HG03520 (cell line): ENCODE results near the gene VEPH1.

Experiments
- ATAC-seq: cut with Tn5 transposase; IDR thresholded peaks from one replicate; pipeline ENCODE4 v1.9.1; 2021; ENCODE audit warnings: mild to moderate bottlenecking, moderate library complexity; ENCODE audit not compliant: unreplicated experiment

The VEPH1 gene

DNA sequence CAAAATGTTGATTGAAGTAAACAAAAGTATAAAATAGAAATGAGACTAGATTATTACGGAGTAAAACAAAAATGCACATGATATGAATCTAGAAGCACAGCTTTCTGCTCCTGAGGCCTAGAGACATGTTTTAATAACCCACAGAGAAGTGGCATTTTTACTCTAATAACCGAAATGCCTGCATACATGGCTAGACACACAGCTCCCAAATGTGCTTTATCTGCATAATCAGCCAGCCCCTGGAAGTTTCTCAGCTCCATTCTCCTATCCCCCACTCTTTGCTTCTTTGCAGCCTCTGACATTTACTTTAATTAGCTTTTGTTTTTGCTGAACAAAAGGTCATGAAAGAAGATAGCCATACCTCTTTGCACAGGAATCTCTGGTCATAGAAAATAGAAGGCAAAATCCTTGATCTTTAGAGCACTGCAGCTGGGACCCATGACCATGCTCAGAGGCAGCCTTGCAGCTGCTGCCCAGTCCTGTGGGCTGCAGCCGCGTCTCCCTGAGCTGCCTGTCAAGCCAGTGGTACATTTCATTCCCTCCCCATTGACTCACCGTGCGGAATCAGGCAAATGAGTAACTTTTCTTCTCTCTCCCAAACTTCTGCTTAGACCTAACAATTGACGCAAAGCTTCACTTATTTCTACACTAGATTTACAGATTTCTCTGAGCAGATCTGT, at the start of gene VEPH1:
VEPH1 (minus strand) TSS at position 501 of the 680 bp plus-strand sequence. CDS start 8,067 bp downstream, outside the sequence.
- ATAC-seq, result no peak

DNA sequence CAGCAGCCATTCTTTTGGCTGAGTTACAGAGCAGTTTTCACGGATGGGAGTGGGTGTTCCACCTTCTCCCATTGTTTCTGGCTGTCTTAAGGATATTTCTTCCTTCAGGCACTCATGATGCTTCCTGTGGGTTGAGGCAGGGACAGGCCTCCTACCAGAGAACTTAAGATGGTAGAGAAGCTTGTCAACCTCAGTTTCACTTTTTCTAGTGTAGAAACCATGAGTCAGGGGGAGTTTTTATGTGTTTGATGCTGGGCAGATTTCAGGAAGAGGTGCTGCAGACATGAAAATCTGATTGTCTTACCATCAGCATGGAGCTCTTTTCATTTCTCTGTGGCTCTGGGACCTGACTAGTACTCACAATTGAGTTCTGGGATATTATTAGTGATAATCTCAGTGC, 48.7 kb upstream of the VEPH1 start:
- no peak for ATAC-seq

DNA sequence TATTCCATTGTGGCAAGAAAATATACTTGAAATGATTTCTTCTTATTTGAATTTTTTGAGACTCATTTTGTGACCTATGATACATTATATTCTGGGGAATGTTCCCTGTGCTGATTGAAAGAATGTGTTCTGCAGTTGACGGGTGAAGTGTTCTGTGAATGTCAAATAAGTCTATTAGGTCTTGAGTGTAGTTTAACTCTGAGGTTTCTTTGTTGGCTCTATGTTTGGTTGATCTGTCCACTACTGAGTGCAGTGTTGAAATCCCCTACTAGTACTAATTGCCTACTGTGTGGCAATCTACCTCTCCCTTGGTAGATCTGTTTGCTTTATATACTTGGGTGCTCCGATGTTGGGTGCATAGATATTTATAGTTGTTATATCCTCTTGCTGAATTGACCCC, 46.3 kb upstream of the VEPH1 start:
- ATAC-seq, result no peak

GRCh38 chr3:157544501-157545130, 41.4 kb upstream of the VEPH1 start:
- no peak for ATAC-seq

GRCh38 chr3:157543501-157544035, 40.4 kb upstream of the VEPH1 start:
- no peak for ATAC-seq

DNA sequence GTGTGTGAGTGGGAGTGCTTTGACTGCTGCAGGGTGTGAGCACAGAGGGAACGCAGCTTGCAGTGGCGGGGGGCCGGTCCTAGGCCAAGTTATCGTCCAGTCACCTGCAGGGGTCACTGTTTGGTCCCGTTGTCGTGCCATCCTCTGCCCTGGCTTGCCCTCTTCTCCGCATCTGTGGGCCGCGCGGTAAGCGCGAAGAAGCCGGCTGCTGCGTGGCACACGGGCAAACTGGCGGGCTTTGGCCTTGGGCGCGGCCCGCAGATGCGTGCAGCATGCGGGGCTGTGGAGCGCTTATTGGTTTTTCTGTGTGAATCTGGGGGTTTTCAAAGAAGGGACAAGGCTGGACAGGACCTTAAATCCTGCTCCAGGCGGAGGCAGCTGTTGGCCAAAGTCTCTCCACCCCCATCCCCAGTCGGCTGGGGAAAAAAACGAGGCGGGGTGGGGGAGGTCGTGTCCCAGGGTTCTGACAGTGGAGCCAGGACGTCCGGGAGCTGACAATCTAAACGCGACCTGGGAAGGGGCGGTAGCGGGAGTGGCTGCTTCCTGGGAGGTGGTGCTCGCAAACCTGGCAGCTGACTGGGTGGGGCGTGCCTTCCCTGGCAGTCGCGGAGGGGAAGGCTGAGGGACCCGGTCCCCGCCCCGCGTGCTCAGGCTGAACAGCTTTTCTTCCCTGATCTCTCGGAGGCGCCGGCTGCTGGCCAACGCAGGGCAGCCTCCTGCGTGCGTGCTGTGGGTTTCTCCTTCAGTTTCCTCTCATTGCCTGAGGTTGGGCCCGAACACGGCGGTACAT, 39.7 kb upstream of the VEPH1 start:
- no peak for ATAC-seq

GRCh38 chr3:157541506-157542236, 38.5 kb upstream of the VEPH1 start:
- no peak for ATAC-seq

DNA sequence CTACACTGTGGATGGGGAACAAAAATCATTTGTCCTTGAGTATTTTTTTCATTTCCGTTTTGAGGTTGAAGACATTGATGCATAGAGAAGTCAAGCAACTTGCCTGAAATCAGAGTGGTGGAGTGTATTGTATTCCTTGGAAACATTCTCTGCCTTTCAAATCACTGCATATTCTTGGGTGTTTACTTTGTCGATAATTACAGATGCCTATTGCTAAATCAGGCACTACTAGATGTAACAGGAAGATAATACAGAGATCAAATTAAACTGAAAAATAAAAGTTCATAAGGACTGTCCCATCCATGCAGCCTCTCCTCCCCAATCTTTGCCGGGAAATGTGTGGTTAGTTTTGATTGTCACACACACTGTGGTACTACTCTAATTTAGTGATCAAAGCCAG, 37.4 kb upstream of the VEPH1 start:
- no peak for ATAC-seq

GRCh38 chr3:157535667-157536066, 32.5 kb upstream of the VEPH1 start:
- ATAC-seq, result no peak

GRCh38 chr3:157534725-157535161, 31.5 kb upstream of the VEPH1 start:
- no peak for ATAC-seq

DNA sequence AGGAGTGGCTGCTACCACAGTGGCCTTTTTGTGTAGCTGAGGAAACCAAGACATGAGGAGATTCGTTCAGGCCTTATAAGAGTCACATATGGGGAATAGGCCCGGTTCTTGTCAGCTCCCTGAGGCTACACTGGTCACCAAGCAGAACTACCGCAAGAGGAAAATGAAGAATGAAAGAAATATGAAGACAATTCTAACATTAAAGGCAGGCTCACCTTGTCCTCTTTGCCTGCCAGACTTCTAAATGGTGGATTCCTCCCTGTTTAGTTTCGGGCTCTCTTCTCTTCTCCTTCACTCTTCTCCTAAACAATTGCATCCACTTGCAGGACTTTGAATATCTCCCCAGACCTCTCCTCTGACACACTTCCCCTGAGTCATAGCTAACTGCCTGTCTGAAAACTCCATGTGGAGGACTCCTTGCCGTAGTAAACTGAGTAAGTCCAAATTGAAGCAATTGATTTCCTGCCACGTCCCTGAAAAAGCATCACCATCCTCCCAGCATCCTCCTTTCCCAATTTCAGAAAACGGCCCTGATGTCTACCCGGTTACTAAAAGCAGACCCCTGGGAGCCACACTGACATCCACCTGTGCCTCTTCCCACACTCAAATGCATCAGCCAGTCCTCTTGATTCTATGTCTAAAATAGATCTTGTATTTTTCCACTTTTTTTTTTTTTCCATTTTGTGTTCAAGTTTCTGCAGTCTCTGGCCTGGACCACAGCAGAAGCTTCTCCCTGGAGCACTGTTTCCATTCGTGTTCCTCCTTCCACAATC, 30.3 kb upstream of the VEPH1 start:
- ATAC-seq, result no peak

DNA sequence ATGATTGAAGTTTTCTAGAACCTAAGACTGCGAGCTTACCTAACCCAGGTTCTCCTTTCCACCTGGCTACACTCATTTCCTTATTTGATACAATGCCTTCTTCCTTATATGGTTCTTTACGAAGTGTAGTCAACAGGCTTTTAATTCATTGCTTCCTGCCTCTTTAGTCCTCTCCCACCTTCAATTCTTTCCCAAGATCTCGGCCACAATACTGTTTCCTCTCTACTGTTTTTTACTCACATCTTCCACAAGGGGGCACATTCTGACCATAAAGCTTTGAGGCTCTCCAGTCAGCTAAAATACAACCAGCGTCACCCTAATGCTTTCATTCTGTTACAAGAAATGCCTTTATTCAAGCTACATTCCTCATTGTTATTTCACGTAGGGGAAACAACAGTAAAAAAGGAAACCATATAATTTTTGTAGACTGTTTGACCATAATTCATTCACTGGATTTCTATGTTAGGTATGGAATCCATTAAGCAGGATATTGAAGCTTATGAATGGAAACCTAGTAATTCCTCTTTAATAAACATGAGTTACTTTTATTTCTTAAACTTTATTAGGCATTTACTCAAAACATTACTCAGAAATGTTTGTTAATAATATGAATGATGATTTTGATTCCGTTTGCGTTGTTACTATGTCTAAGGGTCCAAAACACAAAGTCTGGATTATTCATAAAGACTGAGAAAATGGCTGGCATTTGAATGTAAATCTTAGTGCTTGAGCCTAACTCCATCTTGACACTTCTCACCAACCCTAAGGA, 29.5 kb upstream of the VEPH1 start:
- peak; percentile 92 for ATAC-seq

- no peak for ATAC-seq
Measured at GRCh38 chr3:157531771-157532170, 28.6 kb upstream of the VEPH1 start.

DNA sequence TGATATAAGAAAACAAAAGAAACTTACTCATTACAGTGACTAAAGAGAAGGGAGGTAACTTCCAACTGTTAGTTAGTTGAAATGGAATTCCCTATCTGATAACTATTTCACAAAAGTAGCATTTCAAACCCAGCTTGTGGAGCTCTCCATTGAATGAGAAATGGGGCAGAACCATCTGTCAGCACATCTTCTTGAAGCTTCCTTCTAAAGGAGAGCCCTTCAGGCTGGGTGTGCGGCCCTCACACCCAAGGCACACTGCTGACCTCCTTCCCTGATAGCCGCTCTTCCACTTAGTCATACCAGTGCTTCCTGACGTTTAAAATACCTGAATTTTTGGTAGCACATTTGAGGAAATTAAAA, 28.1 kb upstream of the VEPH1 start:
- no peak for ATAC-seq

DNA sequence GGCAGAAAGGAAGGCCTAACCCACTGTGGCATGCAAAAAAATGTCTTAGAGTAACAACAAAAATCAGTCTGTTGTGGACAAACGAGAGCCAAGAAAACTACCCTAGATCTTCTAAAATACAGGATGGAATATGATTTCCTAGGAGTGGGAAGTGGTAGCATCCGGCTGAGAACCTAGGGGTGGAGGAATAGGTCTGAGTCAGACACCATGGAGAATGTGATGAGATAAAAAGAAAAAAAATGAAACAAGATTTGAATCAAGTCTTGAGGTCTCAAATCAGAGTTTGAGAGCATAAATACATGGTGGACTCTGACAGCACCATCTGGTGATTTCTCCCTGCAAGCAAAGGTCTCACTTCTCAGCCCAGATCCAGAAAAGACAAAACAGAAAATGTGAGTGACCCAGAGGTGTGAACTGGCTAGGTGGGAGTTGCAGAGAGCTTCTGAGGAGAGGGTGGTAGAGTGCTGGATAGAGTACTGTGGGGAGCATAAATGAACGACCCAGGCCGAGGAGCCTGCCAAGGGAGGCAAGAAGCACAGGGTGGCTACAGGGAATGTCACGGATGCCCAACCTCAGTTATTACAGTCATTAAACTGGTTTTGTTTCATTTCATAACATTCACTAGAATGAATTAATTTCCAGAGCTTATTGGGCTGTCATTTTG, 27.6 kb upstream of the VEPH1 start:
- no peak for ATAC-seq

DNA sequence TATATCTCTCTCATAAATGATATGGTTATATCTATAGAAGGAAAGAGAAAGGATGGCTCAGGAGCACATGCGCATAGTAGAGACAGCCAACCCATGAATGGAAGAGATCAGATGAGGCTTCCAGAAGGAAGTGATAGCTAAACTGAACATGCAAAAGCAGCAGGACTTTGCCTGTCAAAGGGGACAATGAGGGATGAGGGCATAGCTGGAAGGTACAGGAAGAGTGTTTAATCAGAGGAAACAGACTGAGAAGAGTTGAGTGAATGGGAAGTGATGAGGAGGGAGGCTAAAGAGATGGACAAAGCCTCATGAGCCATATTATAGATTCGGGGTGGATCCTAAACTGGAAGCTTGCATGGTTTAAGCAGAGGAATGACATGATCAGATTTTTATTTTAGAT, 26.5 kb upstream of the VEPH1 start:
- no peak for ATAC-seq

- ATAC-seq, result no peak
Measured at GRCh38 chr3:157529085-157529484, 25.9 kb upstream of the VEPH1 start.

GRCh38 chr3:157527131-157527881, 24.1 kb upstream of the VEPH1 start:
- ATAC-seq, result no peak
